Erythroblast (primary cell): Measurements from ENCODE around the gene PGLYRP1.

Source experiments
- GATA1 ChIP-seq: IDR thresholded peaks from 2 replicates; pipeline ENCODE4 v1.6.1; 2011; ENCODE audit warnings: low read depth, mild to moderate bottlenecking, control low read depth, low read length, moderate library complexity
- POLR2A ChIP-seq: IDR thresholded peaks from 2 replicates; pipeline ENCODE4 v1.6.1; 2011; ENCODE audit warnings: mild to moderate bottlenecking, low read length

DNA sequence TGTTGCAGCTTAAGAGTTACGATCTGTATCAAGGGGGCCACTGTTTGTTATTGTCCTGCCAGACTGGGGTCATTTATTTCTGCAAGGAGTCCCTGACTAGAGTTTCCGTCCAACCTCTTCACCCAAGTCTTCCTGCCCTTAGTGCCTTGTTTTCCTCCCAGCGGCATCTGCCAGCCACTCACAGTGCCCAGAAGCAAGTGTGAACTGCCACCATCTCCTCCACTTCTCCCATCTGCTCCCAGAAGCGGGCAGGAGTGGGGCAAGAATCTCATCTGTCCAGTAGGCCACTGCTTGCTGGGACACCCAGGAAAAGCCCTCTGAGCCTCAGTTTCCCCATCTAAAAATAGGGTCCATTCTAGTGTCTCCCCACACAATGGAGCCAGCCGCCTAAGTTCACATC, 53.2 kb downstream of the PGLYRP1 start:
- TF ChIP-seq POLR2A (no peak), GATA1 (no peak)
